ENCODE measurements around the gene GRIK3. TPM values are rescaled to one million over a fixed set of nuclear protein-coding genes. Genes with fewer than 3 reads are reported as not detected.

Gene GRIK3
- total RNA-seq, 2 donors from 2014 or later, result 0.14 TPM

DNA sequence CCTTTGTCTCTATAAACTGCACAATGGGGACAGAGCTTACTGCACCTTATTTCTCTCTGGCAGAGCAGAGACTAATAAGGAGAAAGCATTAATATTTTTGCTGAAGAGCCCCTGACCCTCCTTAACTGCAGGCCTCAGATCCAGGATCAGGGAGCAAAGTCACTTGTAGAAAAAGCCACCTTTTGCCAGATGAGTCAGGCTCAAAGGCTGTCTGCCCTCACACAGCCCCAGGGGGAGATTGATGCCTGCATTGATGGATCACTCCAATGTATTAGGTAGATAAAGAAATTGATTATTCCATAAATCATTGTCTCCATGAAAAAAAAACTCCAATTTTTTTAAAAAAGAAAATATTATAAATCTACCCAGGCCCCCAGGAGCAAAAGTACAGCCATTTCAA is 15.8 kb downstream of the GRIK3 start:
- no peak for ATAC-seq (ENCODE audit: insufficient number of reproducible peaks, low FRiP score, low read depth)
- H3K27me3 ChIP-seq (replicated peaks; ENCODE audit: insufficient read depth), result no peaks in the 10 kb centered on the region
- DNase-seq (ENCODE audit: low spot score), result no peak
- no peaks in the 10 kb centered on the region for H3K4me1 ChIP-seq (ENCODE audit: control insufficient read depth in 1 of 2, low read depth in 2 of 2)
- H3K9me3 ChIP-seq, result no peaks in the 10 kb centered on the region
- no peaks in the 10 kb centered on the region for H3K36me3 ChIP-seq
- no peak overlapping the region for H3K4me3 ChIP-seq
- H3K27ac ChIP-seq, result no peak overlapping the region
- TF ChIP-seq, protein P1, sequence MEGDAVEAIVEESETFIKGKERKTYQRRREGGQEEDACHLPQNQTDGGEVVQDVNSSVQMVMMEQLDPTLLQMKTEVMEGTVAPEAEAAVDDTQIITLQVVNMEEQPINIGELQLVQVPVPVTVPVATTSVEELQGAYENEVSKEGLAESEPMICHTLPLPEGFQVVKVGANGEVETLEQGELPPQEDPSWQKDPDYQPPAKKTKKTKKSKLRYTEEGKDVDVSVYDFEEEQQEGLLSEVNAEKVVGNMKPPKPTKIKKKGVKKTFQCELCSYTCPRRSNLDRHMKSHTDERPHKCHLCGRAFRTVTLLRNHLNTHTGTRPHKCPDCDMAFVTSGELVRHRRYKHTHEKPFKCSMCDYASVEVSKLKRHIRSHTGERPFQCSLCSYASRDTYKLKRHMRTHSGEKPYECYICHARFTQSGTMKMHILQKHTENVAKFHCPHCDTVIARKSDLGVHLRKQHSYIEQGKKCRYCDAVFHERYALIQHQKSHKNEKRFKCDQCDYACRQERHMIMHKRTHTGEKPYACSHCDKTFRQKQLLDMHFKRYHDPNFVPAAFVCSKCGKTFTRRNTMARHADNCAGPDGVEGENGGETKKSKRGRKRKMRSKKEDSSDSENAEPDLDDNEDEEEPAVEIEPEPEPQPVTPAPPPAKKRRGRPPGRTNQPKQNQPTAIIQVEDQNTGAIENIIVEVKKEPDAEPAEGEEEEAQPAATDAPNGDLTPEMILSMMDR (IDR thresholded peaks at IDR 0.05), result no peak

DNA sequence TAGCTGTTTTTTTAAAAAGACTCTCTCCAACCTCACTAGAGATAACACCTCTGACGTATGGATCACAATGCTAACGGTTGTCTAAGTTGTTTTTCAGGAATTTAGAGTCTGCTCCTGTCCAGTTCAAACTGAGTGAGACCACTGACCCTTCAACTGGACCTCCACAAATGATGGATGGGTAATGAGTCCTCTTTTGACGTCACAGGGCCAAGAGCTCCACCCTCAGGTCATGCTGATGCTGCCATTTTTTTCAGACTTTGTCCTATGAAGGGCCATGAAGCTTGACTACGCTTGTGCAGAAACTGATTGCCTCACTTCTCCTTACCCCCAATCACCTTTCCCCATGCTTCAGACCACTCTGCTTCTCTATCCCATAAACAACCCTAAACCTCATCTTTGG is 16.6 kb downstream of the GRIK3 start:
- H3K4me1 ChIP-seq (ENCODE audit: control insufficient read depth in 1 of 2, low read depth in 2 of 2), result no peaks in the 10 kb centered on the region
- H3K4me3 ChIP-seq, result no peak overlapping the region
- no peak for ATAC-seq (ENCODE audit: insufficient number of reproducible peaks, low FRiP score, low read depth)
- no peak for DNase-seq (ENCODE audit: low spot score)
- H3K27ac ChIP-seq, result no peak overlapping the region
- TF ChIP-seq, protein P1 (IDR thresholded peaks at IDR 0.05), result no peak
- no peaks in the 10 kb centered on the region for H3K36me3 ChIP-seq
- no peaks in the 10 kb centered on the region for H3K9me3 ChIP-seq
- H3K27me3 ChIP-seq (replicated peaks; ENCODE audit: insufficient read depth), result no peaks in the 10 kb centered on the region

DNA sequence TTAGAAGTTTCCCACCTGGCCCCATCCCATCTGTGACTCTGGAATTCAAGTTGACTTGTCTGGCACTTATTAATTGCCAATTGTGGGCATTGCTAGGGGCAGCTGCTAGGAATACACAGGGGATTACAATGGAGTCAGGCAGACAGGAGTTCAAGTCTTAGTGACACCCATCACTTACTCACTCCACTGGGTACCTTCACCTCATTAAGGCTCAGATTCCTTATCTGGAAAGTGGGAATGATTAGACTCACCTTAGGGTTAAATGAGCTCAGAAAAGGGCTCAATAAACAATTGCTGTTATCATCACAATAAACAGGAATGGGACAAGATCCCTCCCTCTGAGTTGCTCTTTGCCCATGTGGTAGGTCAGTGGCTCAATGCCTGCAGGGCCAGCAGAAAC is 18.2 kb downstream of the GRIK3 start:
- no peaks in the 10 kb centered on the region for H3K9me3 ChIP-seq
- H3K27ac ChIP-seq, result no peak overlapping the region
- no peak for DNase-seq (ENCODE audit: low spot score)
- H3K27me3 ChIP-seq (replicated peaks; ENCODE audit: insufficient read depth), result no peaks in the 10 kb centered on the region
- H3K36me3 ChIP-seq, result no peaks in the 10 kb centered on the region
- no peak overlapping the region for H3K4me3 ChIP-seq
- ATAC-seq (ENCODE audit: insufficient number of reproducible peaks, low FRiP score, low read depth), result no peak
- TF ChIP-seq, protein P1 (IDR thresholded peaks at IDR 0.05), result no peak
- no peaks in the 10 kb centered on the region for H3K4me1 ChIP-seq (ENCODE audit: control insufficient read depth in 1 of 2, low read depth in 2 of 2)

DNA sequence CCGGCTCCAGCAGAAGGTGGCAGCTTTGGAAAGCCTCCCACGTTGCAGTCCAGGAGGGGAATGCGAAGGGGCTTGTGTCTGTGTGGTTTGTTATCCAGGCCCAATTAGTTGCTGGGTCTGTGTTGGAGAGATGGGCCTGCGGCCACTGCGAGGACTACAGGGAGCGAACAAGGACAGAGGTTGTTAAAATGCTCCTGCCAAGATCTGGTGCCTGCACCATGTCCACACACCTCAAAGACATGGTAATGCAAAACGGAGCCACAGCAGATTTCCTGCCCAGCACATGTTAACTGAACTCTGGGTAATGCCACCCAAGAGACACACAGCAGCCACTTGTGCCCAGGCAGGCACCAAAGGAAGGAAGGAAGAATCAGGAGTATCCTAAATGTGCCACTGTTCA is 18.6 kb downstream of the GRIK3 start:
- Histone ChIP-seq H3K27me3 (replicated peaks; ENCODE audit: insufficient read depth) (no peaks in the 10 kb centered on the region), H3K9me3 (no peaks in the 10 kb centered on the region), H3K4me1 (ENCODE audit: control insufficient read depth in 1 of 2, low read depth in 2 of 2) (no peaks in the 10 kb centered on the region), H3K36me3 (no peaks in the 10 kb centered on the region), H3K27ac (no peak overlapping the region), H3K4me3 (no peak overlapping the region)
- TF ChIP-seq, protein P1 (IDR thresholded peaks at IDR 0.05), result no peak
- DNase-seq (ENCODE audit: low spot score) (no peak), ATAC-seq (ENCODE audit: insufficient number of reproducible peaks, low FRiP score, low read depth) (no peak)

DNA sequence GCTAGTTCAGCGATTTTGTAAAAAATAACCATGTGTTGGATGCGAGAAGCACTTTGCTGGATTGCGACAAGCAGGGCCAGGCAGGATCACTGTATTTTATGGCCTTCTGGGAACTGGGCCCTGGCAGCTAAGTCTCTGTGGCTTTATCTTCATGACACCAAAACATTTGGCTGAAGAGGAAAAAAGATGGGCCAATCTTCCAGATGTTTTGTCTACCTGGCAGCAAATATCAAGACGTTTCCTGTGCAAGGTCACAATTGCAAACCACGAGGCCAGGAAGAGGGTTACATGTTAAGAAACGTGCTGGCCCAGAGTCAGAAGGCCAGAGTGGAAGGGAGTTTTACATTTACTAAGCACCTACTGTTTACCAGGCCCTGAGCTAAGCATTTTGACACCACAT is 22.1 kb downstream of the GRIK3 start:
- Histone ChIP-seq H3K27ac (no peak overlapping the region), H3K4me1 (ENCODE audit: control insufficient read depth in 1 of 2, low read depth in 2 of 2) (no peaks in the 10 kb centered on the region), H3K27me3 (replicated peaks; ENCODE audit: insufficient read depth) (no peaks in the 10 kb centered on the region), H3K36me3 (no peaks in the 10 kb centered on the region), H3K4me3 (no peak overlapping the region), H3K9me3 (no peaks in the 10 kb centered on the region)
- DNase-seq (ENCODE audit: low spot score) (no peak), ATAC-seq (ENCODE audit: insufficient number of reproducible peaks, low FRiP score, low read depth) (no peak)
- TF ChIP-seq, protein P1 (IDR thresholded peaks at IDR 0.05), result no peak

Data from thoracic aorta (tissue), 2 donors.